GM12864 (cell line): ENCODE data around the gene RPH3AL.

Experiments used
- DNase-seq: peaks from one replicate; pipeline ENCODE4 v3.0.0-alpha.2; 2011; ENCODE audit warnings: low read depth
- H3K4me3 ChIP-seq: 2 replicates; pipeline ENCODE4 v1.5.1; 2011; ENCODE audit warnings: mild to moderate bottlenecking, low read depth, low read length, control low read depth
- CTCF ChIP-seq: IDR thresholded peaks from 2 replicates; pipeline ENCODE4 v1.5.1; 2011; ENCODE audit warnings: low read depth, mild to moderate bottlenecking, moderate library complexity, low read length, control low read depth, inconsistent platforms; ENCODE audit errors: missing control alignments

Gene RPH3AL

GRCh38 chr17:288802-289356 lies 63.7 kb downstream of the RPH3AL start:
- no peak for TF ChIP-seq CTCF
- DNase-seq, result no peak
- no peak overlapping the region for H3K4me3 ChIP-seq

- no peak overlapping the region for H3K4me3 ChIP-seq
- TF ChIP-seq CTCF, result no peak
- DNase-seq, result no peak
Observed at GRCh38 chr17:286571-286970, 66.0 kb downstream of the RPH3AL start.

- H3K4me3 ChIP-seq, result no peak overlapping the region
- DNase-seq, result no peak
- TF ChIP-seq CTCF, result no peak
Observed at GRCh38 chr17:285751-286422, 66.7 kb downstream of the RPH3AL start.

- no peak for TF ChIP-seq CTCF
- DNase-seq, result no peak
- H3K4me3 ChIP-seq, result no peak overlapping the region
Observed at GRCh38 chr17:284676-285355, 67.8 kb downstream of the RPH3AL start.

GRCh38 chr17:283911-284675 lies 68.5 kb downstream of the RPH3AL start:
- no peak for TF ChIP-seq CTCF
- DNase-seq, result no peak
- no peak overlapping the region for H3K4me3 ChIP-seq

GRCh38 chr17:282912-283882 lies 69.4 kb downstream of the RPH3AL start:
- no peak overlapping the region for H3K4me3 ChIP-seq
- no peak for DNase-seq
- no peak for TF ChIP-seq CTCF
